Measurements from ENCODE around the gene DCLRE1A.
A peak's percentile ranks its signal among the peaks of the same experiment; 100 is the strongest.

DCLRE1A gene

DNA sequence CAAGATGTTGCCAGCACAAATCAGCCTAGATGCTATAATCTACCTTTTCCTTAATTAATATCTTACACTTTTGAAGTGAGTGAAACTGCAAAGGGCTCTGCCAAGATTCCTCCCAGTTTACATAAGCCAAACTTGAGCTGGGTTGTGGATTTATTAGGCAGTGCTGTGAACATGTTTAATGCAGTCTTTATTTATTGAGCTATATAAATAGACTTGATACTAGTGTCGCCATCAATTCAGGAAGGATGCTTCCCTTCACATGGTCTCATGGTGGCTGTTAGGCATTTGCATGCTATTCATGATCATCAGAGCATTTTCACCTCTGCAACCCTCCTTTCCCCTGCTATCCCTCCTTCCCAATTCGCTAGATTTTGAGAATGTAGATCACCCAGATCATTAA is 62.2 kb downstream of the DCLRE1A start:
- DNase-seq, result no peak

DNA sequence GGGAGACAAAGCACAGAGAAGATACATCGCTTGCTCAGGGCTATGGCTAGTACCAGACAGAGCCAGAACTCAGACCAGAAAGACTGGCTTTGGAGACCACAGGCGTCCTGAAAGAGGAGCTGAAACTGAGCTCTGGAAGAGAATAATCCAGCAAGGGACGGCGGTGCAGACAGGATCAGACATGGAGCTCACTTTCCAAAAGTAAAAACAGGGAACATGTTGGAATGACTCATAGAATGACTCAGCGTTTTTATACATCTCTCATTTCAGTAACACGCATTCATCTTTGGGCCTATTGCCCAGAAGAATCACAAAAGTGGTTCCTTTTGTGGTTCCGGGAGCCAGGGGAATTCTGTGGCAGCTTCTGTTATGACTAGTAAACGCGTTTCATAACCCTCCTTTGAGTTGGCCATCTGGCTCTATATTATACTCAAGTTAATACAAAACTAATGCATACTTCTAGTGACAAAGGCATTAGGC is 65.2 kb downstream of the DCLRE1A start:
- peak in 22 of 58 donors; percentile 1 to 71 (median 22) for DNase-seq
